ENCODE measurements around the gene SHE. TPM values are rescaled to one million over a fixed set of nuclear protein-coding genes. Genes with fewer than 3 reads are reported as not detected.
"Not testable (repeated sequence)": the region's sequence is repeated elsewhere in the genome, so short reads cannot be mapped to it uniquely, and the experiment has no call there.

The SHE gene
- 10 to 100 TPM in 2 of 4 donors, 1 to 10 TPM in 2; 9.2 to 12.6 (median 10.4) TPM for polyA plus RNA-seq (ENCODE audit: insufficient read length in 4 of 4)

GRCh38 chr1:154502066-154502743 is at the start of gene SHE, which contains the start of gene TDRD10:
Gene SHE, minus strand, starts transcription at chr1:154502412. Its CDS starts 386 bp downstream, at chr1:154502026.
Gene TDRD10, plus strand, starts transcription at chr1:154502219. Its CDS starts 4,685 bp downstream, at chr1:154506904.
- no peak for DNase-seq (ENCODE audit: low read depth in 4 of 4, low spot score in 2 of 4)

DNA sequence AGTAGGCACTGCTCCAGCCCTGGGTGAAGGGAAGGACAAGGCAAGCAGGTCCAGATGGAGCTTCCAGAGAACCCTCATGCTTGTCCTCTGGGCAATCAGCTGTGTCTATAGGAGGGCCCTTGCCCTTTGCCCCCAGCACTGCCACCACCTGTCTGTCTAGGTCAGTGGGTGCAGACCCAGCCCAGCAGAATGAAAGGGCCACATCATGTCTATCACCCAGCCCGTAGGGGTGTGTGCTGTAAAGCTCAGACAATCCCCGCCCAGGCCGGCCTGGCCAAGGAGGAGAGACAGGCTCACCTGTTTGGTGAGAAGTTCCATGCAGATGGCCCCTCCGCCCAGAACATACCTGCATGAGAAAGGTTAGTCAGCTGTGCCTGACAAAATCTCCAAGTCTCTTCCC is 49.3 kb upstream of the SHE start:
- DNase-seq (ENCODE audit: low read depth in 4 of 4, low spot score in 2 of 4) = no peak

GRCh38 chr1:154550657-154551056 is 48.4 kb upstream of the SHE start:
- DNase-seq (ENCODE audit: low read depth in 4 of 4, low spot score in 2 of 4) = no peak

DNA sequence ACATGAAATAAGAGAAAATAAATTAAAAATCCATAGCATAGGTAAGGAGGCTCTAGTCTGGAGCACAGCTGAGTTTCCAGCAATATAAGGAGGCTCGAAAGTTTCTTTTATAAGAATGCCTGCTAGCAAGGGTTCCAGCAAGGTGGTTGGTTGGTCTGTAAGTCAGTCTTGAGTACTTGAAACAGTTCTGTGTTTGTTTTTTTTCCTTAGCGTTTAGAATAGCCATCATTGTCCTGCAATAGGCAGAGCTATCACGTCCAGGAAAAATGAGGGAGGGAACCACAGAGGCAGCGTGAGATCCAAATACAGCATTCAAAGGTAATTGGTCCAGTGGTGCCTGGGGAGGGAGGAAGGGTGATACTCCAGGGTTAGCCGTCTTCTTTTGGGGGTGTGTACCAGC is 47.9 kb upstream of the SHE start:
- DNase-seq (ENCODE audit: low read depth in 4 of 4, low spot score in 2 of 4) = no peak

DNA sequence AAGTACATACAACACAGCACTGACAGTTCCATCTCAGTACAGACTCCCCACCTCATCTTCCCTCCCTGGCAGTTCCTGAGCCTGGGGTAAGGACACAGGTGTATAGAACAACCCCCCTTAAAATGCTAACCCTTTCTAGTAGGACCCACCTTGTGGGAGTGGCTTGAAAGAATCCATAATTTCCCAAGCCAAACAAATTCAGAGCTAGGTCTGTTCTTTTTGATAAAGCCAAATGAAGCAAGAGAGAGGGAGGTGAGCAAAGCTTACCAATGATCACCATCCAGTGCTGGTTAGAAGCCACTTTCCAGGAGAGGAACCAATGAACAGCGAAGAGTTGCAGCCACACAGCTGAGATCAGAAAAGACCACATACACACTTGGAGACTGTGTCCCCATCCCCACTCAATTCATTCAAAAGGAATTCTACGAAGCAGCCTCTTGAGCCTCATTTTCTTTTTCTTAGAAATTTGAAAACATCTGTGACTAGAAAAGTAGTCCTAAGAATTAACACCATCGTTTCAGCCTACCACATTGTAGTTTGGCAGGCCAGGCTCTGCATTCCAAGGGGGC is 47.1 kb upstream of the SHE start:
- no peak for DNase-seq (ENCODE audit: low read depth in 4 of 4, low spot score in 2 of 4)

- no peak for DNase-seq (ENCODE audit: low read depth in 4 of 4, low spot score in 2 of 4)
These were observed 45.8 kb upstream of the SHE start for GRCh38 chr1:154548028-154548427.

DNA sequence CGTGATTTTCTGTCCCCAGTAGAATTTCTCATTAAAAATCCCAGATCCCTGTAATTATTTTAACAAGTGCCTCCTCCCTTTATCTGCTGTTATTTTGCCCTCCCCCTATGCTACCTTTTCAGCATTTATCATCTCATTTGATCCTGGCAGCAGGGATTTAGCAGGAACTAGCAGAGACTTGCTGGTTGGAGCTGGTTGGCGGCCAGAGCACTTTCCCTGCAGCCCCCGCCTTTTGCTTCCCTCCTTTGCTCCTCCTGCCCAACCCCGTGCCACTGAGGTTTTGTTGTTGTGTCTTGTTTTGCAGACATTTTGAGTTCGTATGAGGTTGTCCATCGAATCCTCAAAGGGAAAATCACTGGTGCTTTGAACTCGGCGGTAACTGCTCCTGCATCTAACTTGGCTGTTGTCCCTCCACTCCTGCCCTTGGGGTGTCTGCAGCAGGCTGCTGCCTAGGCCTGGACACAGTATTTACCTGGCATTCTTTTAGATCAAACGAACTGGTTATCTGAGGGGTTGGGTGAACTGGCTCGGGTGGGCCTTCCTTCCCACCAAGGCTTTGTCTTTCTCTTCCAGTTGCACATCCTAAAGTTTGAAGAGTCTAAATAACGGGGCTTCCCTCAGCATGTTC is 45.0 kb upstream of the SHE start:
- DNase-seq (ENCODE audit: low read depth in 4 of 4, low spot score in 2 of 4) = no peak

- no peak for DNase-seq (ENCODE audit: low read depth in 4 of 4, low spot score in 2 of 4)
These were observed 44.3 kb upstream of the SHE start for GRCh38 chr1:154546264-154547063.

DNA sequence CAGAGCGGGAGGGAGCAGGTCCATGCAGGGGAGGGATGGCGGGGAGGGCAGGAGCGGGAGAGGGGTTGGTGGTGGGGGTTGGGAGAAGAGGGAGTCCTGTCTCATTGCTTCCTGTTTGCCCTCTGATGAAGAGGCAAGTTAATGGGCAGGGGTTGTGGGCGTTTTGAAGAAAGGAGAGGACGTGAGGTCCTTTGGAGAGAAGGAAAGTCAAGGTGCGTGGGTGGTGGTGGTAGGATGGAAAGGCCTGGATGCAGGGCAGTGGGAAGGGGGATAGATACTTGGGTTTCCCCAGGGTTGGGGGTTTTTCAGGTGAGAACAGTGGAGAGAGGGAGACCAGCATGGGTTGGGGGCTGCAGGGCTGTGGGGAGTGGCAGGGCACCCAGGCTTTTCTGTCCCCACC is 39.0 kb upstream of the SHE start:
- DNase-seq (ENCODE audit: low read depth in 4 of 4, low spot score in 2 of 4) = no peak

DNA sequence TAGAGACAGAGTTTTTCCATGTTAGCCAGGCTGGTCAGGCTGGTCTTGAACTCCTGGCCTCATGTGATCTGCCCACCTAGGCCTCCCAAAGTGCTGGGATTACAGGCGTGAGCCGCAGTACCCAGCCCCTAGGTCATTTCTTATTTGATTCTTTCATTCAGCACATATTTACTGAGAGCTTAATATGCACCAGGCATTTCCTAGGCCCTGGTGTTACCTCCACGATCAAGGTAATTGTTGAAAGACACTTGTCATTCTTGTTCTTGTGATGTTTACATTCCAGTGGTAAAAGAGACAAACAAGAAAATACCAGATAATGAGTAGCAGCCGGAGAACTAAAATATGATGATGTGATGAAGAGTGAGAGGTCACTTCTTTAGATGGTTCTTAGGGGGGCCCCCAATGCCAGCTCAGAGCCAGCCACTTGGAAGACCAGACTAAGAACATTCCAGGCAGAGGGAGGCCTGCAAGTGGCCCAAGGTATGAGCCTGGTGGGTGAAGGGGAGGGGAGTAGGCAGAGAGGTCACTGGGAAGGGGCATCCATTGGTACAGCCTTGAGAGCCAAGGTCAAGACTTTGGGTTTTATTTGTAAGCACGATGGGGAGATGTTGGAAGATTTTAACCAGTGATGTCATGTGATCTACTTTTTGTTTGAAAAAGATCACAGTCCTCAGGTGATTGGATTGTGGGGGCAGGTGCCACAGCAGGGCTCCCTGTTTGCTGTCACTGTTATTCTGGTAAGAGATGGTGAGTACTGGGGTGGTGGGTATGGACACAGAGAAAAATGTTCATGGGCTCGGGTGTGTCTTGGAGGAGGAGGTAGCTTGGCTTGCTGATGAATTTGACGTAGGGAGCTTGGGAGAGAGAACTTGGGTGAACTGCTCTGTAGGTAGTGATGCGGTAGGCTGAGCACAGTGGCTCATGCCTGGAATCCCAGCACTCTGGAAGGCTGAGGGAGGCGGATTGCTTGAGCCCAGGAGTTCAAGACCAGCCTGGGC is 37.6 kb upstream of the SHE start:
- DNase-seq (ENCODE audit: low read depth in 4 of 4, low spot score in 2 of 4) = no peak

DNA sequence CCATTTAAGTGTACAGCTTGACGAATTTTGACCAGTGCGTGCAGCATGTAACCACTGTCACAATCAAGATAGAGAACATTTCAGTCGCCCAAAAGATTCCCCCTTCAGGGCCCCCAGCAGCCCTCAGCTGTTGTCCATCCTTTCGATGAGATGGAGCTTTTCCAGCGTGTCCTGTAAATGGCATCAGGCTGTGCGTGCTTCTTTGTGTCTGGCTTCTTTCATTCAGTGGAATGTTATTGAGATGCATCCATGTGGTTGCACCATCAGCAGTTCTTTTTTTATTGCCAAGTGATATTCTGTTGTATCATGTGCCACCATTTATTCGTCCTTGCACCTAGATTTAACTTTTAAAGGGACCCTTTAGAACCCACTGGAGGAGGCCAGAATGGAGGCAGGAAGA is 34.4 kb upstream of the SHE start:
- no peak for DNase-seq (ENCODE audit: low read depth in 4 of 4, low spot score in 2 of 4)

DNA sequence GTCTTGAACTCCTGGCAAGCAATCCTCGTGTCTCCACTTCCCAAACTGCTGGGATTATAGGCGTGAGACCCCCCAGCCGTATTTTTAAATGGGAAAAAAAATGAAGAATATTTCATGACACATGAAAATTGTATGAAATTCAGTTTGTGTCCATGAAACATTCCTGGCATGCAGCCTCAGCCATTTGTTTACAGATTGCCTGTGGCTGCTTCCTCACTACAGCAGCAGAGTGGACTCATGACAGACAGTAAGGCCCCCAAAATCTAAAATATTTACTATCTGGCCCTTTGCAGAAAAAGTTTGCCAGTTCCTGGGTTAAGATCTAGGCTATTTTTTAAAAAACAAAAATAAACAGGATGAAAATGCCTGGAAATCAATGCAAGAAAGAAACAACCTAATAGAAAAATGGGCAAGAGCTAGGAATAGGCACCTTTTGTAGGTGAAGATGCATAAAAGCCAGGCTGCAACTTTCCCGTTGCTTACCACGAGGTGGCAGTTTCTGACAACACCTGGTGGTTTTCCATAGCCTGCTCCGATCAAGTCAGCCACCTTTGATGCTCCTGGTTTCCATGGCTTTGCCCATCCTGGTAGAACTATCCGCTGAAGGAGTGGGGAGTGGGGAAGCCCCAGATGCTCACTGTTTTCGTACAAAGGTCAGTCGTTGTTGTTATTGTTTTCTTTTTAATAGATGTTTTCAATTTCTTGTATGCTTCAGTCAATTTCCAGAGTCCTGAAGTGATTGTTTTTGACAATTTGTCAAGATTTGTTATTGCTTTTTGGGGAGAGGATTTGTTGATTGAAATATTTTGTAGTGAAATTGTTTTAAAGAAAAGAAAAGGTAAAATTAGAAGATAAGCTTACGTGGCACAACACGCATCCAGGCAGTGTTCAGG is 32.0 kb upstream of the SHE start:
- no peak for DNase-seq (ENCODE audit: low read depth in 4 of 4, low spot score in 2 of 4)

DNA sequence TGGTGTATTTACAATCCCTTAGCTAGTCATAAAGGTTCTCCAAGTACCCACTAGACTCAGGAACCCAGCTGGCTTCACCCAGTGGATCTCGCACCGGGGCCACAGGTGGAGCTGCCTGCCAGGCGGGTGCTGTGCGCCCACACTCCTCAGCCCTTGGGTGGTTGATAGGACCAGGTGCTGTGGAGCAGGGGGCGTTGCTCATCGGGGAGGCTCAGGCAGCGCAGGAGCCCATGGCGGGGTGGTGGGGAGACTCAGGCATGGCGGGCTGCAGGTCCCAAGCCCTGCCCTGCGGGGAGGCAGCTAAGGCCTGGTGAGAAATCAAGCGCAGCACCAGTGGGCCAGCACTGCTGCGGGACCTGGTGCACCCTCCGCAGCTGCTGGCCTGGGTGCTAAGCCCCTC is 29.7 kb upstream of the SHE start:
- DNase-seq (ENCODE audit: low read depth in 4 of 4, low spot score in 2 of 4) = not testable (repeated sequence)

- no peak for DNase-seq (ENCODE audit: low read depth in 4 of 4, low spot score in 2 of 4)
These were observed 27.1 kb upstream of the SHE start for GRCh38 chr1:154529308-154529707.

- DNase-seq (ENCODE audit: low read depth in 4 of 4, low spot score in 2 of 4) = no peak
These were observed 25.0 kb upstream of the SHE start for GRCh38 chr1:154527192-154527591.

DNA sequence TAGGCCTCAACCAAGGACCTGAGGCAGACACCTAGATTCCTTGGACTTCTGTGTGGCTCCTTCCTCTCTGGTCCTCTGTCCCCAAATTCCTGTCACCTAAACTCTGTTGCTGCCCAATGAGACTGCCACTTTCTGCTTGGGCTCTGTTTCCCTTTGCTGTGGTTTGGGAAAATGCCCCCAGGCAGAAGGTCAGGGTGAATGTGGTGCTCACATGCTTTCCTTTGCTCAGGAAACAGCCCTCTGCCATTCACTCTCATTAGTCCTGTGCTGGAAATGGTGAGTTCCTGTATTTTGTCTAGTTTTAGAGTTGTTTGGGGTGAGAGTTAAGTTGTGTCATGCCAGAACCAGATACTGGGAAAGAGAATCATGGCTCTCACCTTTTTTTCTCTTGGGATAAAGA is 22.7 kb upstream of the SHE start:
- no peak for DNase-seq (ENCODE audit: low read depth in 4 of 4, low spot score in 2 of 4)

- DNase-seq (ENCODE audit: low read depth in 4 of 4, low spot score in 2 of 4) = no peak
These were observed 19.5 kb upstream of the SHE start for GRCh38 chr1:154521695-154522094.

- no peak for DNase-seq (ENCODE audit: low read depth in 4 of 4, low spot score in 2 of 4)
These were observed 18.1 kb upstream of the SHE start for GRCh38 chr1:154520333-154520732.

- DNase-seq (ENCODE audit: low read depth in 4 of 4, low spot score in 2 of 4) = no peak
These were observed 17.4 kb upstream of the SHE start for GRCh38 chr1:154519591-154519991.

Data from left renal cortex interstitium (tissue), 4 donors.